Astrocyte (in vitro differentiated cells and primary cell): ENCODE results near the gene KRT74.

Source experiments
- CTCF ChIP-seq: IDR thresholded peaks from 2 replicates; pipeline ENCODE4 v1.5.1; 2011; ENCODE audit warnings: low read depth, mild to moderate bottlenecking, inconsistent platforms, low read length, moderate library complexity; ENCODE audit not compliant: insufficient read depth
- EZH2 ChIP-seq: IDR thresholded peaks from 2 replicates; pipeline ENCODE4 v1.6.1; 2012; ENCODE audit warnings: mild to moderate bottlenecking, low read length, inconsistent platforms; ENCODE audit not compliant: insufficient read depth

GRCh38 chr12:52570511-52570910 is 3.1 kb downstream of the KRT74 start:
- no peak for TF ChIP-seq CTCF
- no peak for TF ChIP-seq EZH2
